Fibroblast of peridontal ligament (primary cell): ENCODE results near the gene PAGR1.
A peak's percentile ranks its signal among the peaks of the same experiment; 100 is the strongest.

Experiments
- DNase-seq: peaks from one replicate; pipeline ENCODE4 v3.0.0-alpha.2; 2010; ENCODE audit errors: extremely low read depth

The PAGR1 gene

DNA sequence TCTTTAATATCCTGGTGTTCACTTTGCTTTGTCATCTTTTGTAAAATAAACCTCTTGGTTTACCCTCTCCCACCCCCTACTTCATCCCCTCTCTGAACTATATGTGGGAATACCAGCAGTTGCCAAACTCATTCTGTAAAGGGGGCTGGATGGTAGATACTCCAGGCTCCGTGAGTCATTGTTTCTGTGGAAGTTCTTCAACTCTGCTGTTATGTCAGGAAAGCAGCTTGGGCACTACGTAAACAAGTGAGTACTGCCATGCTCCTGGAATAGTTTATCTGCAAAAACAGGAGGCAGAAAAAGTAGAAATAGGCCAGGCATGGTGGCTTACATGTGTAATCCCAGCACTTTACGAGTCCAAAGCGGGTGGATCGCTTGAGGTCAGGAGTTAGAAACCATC is 21.9 kb downstream of the PAGR1 start:
- no peak for DNase-seq

DNA sequence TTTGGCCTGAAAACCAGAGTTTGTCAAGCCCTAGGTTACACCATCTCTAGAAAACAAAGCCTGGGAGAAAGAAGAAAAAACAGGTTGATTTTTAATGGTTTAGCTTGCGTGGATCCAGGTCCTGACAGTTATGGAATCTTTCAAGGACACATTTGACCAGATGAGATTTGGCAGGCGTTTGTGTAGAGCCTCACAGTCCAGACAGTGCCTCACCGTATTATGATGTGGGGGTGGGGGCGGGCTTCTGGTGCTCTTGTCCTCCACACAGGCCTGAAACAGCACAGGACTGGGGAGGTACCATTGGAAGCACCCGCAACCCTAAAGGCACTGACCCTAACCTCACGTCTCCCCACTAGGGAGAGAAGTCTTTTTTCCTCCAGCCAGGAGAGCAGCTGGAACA is 23.9 kb downstream of the PAGR1 start:
- DNase-seq: no peak

DNA sequence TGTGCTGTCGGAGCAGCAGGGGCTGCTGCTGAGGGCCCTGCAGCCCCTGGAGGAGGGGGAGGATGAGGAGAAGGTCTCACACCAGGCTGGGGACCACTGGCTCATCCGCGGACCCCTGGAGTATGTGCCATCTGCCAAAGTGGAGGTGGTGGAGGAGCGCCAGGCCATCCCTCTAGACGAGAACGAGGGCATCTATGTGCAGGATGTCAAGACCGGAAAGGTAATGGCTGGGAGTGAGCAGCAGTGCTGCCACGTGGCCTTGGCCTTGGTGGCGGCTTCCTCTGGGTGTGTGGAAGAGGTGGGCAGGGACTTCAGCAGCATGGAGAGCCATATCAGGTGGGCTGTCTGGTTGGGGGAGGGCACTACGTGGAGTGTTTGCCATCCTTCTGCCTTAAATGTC is 24.3 kb downstream of the PAGR1 start:
- no peak for DNase-seq

DNA sequence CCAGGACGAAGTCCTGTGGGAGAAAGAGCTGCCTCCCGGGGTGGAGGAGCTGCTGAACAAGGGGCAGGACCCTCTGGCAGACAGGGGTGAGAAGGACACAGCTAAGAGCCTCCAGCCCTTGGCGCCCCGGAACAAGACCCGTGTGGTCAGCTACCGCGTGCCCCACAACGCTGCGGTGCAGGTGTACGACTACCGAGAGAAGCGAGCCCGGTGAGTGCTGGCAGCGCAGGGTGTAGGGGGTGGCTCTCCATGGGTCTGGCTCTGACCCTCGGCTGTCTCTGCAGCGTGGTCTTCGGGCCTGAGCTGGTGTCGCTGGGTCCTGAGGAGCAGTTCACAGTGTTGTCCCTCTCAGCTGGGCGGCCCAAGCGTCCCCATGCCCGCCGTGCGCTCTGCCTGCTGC is 25.7 kb downstream of the PAGR1 start:
- DNase-seq: no peak

DNA sequence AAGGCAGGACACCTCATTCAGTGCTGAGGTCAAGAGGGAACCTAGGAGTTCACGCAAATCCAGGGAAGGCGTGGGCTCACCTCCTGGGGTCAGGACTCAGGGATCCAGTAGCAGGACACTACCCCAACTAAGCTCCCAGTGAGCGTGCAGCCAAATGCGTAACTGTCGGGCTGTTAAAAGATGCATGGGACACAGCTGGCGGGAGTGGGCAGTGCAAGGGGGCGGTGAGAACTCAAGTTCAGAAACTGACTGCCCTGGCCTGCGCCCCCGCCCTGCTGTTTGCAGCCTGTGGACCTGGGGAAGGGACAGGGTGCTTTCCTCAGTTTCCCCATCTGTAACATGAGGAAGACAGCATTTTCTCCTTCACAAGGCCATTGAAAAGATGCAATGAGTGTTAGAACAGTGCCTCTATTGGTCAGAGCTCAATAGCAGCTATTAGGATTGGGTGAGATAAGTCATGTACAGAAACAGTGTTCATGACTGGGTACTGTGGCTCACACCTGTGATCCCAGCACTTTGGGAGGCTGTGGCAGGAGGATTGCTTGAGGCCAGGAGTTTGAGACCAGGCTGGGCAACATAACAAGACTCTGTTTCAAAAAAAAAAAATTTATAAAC is 26.9 kb downstream of the PAGR1 start:
- DNase-seq: no peak

DNA sequence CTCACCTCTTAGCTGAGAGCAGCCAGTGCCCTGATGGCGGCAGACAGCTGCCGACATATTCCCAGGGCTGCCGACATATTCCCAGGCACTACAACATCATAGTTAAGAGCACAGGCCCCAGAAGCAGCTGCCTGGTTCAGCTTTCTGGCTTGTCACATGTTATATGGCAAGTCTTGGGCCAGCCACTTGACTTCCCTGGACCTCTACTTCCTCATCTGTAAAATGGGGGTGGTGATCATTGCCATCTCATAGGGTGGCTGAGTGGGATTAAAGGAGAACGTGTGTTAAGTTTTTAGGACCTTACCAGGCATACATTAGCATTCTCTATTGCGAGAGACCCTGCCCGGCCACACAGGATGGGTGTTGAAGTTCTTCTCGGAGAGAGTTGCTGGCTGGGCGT is 28.0 kb downstream of the PAGR1 start:
- DNase-seq: no peak

DNA sequence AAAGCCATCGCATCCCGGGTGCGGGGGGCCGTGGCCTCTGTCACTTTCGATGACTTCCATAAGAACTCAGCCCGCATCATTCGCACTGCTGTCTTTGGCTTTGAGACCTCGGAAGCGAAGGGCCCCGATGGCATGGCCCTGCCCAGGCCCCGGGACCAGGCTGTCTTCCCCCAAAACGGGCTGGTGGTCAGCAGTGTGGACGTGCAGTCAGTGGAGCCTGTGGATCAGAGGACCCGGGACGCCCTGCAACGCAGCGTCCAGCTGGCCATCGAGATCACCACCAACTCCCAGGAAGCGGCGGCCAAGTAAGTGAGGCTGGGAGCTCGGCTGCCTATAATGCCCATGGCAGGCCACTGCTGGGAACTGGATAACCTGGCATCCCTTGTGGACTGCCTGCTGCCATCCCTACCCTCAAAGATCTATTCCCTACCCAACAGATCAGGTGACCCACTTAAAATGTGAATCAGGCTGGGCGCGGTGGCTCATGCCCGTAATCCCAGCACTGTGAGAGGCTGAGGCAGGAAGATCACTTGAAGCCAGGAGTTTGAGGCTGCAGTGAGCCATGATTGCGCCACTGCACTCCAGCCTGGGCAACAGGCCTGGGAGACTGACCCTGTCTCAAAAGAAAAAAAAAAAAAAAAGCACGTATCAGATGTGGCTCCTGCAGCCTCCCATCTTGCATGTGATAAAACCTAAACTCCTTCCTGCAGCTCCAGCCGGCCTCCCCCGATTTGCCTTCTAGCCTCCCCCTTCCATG is 28.8 kb downstream of the PAGR1 start:
- peak; percentile 45 for DNase-seq

DNA sequence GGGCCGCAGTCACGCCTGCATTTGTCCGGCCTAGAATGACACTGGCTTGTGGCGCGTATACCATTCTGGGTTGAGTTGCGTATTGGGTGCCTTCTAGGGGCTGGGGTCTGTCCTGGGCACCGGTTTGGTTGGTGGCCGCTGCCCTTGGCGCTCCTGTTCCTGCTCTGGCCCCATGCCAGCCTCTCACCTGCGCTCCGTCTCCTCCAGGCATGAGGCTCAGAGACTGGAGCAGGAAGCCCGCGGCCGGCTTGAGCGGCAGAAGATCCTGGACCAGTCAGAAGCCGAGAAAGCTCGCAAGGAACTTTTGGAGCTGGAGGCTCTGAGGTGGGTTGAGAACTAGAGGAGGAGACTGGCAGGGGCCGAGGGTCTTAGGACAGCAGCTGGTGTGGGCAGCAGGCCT is 29.7 kb downstream of the PAGR1 start:
- no peak for DNase-seq

DNA sequence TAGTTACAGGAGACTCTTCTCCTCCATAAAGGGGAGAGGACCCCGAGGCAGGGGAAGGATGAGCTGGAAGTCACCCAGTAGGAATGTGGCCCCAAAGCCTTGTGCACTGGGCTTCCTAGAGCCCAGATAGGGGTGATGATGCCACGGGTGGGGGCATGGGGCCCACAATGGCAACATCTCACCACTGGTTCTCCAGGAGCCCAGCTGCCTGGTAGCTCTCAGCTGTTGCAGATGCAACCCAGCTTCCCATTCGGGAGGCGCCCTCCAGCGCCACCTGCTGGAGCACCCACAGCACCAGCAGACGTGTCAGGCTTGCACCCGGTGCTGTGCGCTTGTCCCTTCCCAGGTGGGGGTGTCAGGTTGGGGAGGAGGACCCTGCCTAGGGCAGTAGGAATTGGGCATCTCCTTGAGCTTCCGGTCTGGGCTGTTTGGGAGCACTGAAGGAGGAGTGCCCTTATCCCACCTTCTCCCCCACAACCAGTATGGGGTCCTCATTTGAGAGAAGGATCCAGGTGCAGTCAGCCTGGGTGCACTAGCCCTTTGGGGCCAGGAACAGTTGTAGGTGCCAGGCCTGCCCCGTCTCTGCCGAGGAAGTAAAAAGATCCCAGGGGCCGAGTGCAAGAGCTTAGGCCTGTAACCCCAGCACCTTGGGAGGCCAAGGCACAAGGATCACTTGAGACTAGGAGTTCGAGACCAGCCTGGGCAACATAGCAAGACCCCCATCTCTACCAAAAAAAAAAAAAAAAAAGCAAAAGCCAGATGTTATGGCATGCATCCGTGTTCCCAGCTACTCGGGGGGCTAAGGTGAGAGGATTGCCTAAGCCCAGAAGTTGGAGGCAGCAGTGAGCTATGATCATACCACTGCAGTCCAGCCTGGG is 32.7 kb downstream of the PAGR1 start:
- peak; percentile 62 for DNase-seq

DNA sequence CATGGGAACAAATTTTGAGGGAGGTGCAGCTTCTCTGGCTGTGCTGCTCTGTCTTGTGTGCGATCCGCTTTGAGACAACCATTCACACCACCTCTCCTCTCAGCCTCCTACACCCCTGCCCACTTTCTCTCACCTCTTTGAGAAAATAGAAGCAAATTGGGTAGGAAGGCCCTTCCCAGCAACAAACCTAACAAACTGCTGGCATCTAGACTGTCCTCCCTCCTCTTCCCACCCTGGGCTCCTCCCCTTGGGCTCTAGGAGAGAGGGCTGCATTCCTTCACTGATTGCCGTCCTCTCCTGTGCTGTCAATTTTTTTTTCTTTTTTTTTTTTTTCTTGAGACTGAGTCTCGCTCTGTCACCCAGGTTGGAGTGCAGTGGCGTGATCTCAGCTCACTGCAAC is 33.6 kb downstream of the PAGR1 start:
- no peak for DNase-seq

DNA sequence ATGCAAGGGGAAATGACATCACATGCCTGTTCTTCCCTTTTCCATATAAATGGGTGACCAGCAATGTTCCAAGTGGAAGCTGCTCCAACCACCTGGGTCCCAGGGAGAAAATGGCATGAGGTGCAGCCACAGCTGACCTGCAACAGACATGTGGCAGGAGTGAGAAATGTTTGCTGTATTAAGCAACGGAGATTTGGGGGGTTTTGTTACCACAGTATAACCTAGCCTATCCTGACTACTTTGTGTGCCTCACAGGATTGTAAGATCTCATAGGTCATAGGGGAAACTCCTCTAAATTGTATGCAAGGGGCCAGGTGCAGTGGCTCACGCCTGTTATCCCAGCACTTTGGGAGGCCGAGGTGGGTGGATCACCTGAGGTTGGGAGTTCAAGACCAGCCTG is 35.0 kb downstream of the PAGR1 start:
- DNase-seq: no peak

DNA sequence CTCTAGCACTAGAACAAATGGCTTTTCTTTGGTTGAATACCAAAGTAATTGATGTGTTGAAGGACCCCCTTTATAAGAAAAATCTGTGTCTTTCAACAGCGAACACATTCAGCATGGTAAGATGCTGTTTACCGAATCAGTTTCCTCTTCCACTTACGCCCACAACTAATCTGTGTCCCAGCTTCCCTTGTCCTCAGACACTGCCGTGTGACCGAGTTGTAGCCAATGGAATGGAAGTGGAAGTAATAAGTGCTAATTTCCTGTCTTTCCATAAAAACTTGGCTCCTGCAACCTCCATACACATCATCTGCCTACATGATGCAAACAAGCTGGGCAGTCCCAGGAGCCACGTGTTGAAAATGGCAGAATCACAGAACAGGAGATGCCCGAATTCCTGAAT is 36.7 kb downstream of the PAGR1 start:
- DNase-seq: peak; percentile 54

DNA sequence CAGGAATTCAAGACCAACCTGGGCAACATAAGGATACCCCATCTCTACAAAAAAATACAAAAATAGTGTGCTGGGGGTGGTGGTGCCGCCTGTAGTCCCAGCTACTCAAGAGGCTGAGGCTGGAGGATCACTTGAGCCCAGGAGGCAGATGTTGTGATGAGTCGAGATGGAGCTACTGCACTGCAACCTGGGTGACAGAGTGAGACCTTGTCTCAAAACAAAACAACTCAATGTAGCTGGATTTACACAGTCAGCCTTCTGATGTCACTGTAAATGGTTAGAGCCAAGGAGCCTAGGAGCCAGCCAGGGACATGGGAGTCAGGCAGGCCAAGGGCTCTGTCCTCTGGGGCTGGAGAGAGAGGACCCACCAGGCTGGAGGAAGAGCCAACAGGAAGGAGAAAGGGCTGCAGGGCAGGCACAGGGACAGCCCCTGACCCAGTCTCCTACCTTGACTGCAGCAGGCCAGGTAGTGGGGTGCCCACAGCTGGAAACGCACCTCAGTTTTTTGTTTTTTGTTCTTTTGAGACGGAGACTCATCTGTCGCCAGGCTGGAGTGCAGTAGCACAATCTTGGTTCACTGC is 38.7 kb downstream of the PAGR1 start:
- no peak for DNase-seq

DNA sequence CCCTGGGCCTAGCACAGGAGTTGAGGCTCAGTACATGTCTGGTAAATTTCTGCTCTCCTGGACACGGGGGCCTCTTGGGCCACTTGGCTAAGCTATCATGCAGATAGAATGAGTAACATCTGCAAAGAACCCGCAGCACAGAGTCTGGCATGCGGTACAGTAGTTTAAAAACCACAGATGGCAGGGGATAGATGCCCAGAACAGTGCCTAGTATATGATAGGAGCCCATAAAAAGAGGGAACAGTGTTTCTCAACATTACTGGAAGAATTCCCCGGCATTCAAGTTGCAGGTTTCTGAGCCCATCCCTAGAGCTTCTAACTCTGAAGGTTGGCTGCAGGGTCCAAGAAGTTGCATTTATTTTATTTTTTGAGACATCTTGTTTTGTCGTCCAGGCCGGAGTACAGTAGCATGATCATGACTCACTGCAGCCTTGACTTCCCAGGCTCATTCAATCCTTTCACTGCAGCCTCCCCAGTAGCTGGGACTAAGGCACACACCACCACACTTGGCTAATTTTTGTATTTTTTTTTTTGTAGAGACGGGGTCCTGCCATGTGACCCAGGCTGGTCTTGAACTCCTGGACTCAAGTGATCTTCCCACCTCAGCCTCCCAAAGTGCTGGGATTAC is 41.3 kb downstream of the PAGR1 start:
- peak; percentile 94 for DNase-seq

DNA sequence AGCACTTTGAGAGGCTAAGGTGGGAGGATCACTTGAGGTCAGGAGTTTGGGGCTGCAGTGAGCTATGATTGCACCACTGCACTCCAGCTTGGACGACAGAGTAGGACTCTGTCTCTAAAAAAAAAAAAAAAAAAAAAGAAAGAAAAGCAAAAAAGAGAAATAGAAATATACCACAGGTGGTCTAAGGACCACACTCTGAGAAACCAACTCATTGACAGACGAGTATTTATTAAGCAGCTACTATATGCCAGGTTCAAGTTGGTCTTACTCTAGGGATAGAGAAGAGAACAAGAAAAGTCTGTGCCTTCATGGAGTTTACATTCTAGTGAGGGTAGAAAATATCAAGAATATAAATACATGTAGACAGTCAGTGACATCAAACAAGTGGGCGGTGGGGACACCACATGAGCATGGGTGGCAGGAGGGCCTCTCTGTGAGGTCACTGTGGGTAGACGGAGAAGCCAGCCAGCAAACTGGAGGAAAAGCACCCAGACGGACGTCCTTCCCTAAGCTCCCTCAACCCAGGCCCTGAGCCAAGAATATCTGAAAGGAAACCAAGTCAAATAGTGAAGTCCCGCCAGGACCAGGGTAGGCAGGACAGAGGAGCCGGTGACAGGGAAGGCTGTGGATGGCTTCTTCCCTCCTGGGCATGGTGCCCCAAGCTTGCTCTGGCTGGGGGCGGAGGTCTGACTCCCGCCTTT is 42.3 kb downstream of the PAGR1 start:
- no peak for DNase-seq

DNA sequence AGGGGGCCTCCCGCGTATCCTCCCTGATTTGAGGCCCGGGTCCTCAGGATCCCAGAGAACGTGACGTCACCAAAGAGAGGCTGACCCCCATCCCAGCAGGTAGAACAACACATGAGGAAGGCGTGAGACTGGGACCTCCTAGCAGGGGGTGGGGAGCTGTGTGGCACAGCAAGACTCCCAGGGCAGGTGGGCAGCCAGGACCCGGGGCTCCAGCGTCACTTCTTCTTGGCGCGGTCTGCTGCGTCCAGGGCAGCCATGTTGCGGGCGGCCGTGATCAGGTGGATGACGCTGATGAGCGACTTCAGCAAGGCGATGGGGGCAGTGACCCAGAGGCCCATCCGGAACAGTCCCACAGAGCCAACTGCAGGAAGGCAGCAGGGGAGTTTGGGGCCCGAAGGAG is 43.0 kb downstream of the PAGR1 start:
- no peak for DNase-seq

DNA sequence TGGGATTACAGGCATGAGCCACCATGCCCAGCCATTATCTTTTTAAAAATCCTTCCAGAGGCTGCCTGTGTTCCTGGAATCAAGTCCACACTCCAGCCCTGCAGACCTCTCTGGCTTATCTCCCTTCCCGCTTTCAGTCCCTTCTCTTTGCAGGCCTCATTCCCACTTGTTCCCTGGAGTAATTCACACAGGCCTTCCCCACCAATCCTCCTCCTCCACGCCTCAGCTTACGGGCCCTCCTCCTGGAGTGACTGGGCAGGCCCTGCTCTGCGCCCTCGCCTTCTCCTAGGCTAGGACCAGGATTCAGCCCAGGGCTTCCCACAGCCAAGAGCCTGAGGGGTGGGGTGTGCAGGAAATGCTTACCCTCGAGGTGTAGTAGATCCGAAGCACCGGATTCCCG is 44.3 kb downstream of the PAGR1 start:
- DNase-seq: no peak

DNA sequence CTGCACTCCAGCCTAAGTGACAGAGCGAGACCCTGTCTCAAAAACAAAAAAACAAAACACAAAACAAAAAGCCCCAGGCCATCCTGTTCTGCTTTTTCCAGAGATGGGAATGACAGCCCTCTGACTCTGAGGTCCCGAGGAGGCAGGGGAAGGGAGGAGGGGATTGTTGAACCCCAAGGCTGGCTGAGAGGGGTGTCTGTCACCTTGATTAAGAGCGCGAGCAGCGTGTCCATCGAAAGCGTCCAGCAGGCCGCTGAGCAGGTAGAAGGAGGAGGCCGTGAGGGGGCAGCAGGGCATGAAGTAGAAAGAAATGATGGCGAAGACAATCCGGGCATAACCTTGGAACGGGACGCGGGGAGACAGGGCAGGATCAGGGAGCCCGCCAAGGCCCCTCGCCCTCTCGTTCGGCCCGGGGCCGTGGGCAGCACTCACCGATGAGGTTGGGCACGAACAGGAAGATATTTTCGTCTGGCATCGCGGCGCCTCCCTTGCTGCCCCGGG is 46.5 kb downstream of the PAGR1 start:
- DNase-seq: no peak

DNA sequence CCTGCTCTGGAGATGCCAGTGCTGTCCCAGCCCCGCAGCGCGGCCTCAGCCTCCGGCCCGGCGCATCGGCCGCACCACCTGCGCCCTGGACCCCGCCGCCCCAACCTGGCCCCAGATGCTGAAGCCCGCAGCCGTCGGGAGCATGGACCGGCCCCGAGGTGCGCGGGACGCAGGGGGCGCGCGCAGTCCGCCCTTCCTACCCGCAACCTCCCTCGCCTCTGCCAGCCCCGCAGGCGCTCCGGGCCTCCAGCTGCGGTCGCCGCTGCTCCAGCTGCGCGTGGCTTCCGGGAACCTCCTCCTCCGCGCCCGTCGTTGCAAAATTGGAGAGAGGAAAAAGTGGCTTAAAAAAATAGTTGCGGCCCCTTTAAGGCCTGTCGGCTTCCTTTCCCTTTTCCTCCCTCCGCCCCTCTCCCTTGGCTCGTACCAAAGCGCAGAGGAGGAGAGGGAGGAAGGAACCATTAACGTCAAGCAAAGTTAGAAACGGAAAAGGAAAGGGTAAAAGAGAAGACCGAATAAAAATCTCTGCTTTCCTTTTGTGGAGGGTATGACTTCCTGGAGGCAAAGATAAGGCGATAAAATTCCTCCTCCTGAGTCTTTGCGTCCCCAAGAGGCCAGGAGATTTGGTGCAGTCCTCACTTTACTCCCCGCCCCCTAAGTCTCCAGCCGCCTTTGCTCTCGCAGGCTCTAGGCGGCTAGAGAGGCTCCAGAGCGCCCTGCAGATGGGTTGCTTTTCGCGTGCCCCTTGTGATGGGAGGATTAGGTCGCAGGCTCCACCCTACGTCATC is 47.1 kb downstream of the PAGR1 start, which contains the start of gene CDIPT:
Gene CDIPT (minus strand): TSS at position 343 of the 785 bp plus-strand sequence. CDS start 369 bp downstream, outside the sequence.
- DNase-seq: peak; percentile 98

DNA sequence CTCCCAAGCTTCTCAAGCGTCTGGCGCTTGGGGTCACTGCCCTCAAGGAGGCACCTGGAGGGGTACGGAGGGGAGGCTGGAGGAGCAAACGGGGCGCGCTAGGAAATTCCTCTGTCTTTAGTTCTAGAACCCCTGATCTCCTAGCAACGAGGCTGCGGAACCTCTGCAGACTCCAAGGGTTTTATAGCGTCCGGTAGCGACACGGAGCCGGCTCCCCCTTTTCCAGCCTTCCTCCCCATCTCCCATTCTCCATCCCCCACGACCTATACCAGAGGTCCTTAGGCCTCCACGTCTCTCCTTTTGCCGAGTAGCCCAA is 47.7 kb downstream of the PAGR1 start:
- no peak for DNase-seq
